ENCODE data around the gene INS.
A peak's percentile ranks its signal among the peaks of the same experiment; 100 is the strongest.
"Not testable (repeated sequence)": the region's sequence is repeated elsewhere in the genome, so short reads cannot be mapped to it uniquely, and the experiment has no call there.

INS gene

DNA sequence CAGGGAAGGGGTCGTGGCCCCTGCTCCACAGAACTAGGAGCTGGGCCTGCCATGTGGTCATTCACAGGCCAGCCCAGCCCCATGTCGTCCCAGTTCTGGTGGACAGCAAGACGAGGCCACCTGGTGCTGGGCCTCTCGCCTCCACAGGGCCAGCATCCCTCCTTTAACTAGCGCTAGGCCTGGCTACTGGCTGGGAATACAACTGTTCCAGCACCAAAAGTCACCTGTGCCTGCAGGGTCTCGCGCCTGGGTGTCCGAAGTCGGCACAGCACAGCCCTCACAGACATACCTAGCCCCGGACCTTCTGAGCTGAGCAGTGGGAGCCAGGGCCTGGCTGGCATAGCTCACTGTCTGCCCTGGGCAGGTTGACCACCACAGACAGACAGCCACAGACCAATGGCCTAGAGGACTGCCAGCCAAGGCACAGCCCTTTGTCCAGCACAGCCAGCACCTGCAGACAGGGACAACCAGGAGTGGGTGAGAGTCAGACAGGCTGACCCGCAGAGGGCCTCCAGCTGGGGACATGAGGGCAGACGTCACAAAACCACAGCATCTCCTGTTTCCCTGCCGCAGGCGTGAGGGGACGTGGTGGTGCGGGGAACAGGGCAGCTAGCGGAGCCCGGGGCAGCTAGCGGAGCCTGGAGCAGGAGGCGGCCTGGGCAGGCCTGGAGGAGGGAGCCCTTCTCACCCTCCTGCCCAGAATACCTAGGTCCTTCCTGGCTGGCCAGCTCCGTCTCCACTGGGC lies 37.8 kb upstream of the INS start:
- DNase-seq = no peak

DNA sequence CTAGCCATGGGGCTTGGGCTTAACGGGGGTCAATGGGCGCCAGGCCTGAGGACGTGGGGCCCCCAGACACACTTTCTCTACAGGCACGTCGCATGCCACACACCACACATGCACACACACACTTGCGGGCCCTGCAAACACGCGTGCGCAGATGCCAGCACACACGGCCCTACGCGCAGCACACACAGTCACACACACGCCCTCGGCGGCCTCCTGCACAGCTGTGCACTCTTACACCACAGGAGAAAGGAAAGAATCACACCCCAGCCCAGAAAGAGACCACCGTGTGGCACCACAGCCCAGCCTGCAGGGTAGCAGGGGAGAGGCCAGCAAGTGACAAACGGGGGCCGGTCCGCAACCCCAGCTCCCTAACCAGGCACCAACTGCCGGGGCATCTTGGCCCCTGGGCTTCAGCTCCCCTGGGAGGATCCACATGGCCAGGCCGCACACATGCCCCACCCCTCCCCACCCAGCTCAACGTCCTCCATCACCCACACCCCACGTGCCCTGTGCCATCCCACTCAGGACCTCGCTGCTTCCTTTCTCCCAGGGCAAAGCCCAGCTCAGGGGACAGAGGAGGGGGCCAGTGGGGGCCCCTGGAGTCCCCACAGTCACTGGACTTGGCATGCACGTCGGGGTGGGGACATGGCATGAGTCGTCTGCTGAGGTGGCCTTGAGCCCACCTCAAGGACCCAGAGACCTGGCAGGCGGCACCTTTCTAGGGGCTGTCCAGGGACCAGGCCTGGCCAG lies 36.9 kb upstream of the INS start:
- DNase-seq = no peak

DNA sequence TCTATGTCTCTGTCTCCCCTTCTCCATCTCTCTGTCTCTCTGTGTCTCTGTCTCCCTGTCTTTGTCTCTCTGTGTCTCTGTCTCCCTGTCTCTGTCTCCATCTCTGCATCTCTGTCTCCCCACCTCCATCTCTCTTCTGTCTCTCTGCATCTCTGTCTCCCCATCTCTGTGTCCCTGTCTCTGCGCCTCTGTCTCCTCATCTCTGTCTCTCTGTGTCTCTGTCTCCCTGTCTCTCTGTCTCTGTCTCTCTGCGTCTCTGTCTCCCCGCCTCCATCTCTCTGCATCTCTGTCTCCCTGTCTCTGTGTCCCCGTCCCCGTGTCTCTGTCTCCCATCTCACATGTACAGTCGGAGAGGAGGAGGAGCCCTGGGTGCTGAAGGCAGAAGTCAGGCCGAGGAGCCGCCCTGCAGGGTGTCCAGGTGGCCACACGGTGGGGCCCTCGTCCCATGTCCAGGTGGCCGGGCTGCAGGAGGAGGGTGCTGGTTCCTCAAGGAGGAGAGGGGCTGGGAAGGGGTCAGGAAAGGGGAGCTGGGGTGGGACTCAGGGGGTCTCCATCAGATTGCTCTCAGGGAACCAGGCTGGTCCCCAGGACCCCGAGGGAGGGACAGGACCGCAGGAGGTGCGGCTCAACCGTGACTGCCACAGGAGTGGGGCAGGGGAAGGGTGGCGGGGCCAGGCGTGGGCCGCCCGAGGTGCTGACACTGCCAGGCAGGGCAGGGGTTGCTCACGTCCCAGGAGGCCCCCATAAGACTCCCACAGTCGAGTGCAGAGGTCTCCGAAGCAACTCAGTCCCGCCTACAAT lies 36.2 kb upstream of the INS start:
- peak; percentile 84 for DNase-seq

DNA sequence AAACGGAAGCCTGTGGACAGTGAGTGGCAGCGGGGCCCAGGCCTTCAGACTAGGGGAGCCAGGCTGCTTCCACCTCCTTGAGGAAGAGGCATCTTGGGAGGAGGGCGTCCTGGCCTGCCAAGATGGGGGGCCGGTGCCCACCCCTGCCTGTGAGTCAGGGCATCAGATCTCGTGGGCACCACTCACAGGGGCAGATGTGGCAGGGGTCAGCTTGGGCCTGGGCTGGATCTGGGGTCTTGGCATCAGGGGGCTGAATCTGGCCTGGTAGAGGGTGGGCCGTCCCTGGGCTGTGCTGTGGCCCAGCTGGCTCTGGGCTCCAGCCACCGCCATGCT lies 34.7 kb upstream of the INS start:
- DNase-seq = no peak

DNA sequence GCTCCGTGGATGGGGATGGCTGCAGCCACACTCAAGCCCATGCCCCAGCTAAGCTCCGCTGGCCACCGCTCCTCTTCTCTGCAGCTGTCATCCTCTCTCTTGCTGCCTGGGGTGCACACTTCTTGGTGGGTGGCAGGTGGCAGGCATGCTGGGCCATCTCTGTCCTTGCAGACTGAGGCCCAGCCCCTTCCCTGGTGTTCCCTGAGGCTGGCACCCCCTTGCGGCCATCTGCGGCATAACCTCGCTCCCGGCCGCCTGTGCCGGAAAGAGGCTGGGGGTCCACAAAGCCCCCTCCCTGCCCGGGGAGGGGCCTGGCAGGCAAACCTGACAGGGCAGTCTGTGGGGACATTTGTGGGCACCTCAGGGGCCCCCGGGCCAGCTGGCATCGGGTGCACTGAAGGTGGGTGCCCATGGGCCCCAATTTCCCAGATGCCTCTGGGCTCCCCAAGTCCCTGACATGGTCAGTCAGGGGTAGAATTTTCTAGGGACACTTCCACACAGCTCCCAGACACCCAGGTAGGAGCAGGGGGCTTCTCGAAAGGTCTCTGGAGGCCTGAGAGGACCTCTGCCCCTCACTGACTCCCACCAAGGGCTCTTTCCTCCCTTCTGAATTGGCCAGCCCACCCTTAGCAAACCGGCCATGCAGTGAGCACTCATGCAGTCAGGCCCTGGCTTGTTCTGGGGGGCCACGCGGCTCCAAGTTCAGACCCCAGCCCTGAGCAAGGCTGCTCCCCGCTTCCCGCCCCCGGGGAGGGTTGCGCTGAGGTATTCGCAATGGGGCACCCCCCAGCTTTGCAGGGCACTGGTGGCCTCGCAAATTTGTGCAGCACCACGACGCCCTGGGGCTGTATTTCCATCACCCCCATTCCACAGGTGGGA lies 34.1 kb upstream of the INS start:
- DNase-seq = peak; percentile 71

DNA sequence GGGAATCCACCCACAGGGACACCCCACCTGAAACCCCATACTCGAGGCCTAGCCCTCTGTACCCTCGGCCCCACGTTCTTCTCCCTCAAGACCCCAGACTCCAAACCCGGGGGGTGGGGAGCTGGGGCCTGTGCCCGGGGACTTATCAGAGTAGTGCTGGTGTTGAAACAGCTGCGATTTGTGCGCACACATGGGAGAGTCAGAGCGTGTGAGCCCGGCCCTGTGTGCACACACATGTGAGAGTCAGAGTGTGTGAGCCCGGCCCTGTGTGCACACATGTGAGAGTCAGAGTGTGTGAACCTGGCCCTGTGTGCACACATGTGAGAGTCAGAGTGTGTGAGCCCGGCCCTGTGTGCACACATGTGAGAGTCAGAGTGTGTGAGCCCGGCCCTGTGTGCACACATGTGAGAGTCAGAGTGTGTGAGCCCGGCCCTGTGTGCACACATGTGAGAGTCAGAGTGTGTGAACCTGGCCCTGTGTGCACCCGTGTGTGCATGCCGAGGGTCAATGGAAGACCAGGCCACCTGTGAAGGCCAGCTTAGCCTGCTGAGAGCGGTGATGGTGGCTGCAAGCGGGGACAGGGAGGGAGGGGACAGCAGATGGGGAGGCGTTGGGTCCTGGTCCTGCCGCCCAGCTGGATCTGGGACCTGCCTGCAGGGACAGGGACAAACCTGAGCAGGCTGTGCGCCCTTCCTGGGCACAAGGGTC lies 33.0 kb upstream of the INS start:
- DNase-seq = not testable (repeated sequence)

DNA sequence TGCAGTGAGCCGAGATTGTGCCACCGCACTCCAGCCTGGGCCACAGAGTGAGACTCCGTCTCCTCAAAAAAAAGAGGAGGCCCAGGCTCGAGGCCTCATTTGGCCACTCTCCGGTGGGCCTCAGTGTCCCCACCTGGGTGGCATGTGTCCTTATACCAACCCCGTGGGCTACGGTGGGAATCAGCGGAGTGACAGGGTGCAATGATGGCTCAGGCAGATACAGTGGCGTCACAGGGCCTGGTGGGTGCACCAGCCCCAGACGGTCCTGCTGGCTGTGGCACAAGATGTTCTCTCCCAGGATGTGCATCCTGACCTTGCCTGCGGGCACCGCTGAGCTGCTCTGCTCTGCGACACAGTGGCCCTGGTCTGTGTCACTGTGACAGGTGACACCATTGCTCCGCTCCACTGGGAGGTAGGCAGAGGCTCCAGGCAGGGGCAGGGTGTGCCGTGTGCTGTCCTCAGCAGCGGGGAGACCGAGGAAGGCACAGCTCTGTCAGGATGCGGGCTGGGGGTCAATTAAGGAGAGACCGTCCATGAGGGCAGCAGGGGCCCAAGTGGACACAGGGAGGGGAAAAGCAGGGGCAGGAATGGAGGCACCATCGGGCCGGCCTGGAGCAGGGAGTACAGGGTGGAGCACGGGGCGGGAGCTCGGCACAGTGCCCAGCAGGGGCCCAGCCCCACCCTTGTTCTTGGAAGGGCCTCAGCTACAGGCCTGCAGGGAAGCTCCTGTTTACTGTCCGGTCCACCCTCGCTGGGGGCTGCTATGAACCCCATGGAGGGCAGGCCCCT lies 32.3 kb upstream of the INS start:
- DNase-seq = no peak

DNA sequence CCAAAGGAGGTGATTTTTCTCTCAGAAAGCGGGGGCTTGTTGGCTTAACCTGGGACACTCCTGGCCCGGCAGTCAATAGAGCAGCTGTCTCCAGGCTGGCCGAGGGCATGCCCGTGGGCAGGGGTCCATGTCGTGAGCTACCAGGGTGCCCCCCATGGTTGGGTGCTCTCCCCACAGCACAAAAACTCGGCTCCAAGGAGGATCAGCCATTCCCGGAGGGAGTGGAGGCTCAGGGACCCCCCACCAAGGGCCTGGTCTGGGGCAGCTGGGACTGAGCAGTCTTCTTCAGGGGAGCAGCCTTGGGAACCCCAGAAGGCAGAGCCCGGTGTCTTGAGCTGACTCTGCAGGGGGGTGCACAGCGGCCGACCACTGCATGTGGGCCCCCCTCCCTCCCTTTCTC lies 31.4 kb upstream of the INS start:
- DNase-seq = no peak

DNA sequence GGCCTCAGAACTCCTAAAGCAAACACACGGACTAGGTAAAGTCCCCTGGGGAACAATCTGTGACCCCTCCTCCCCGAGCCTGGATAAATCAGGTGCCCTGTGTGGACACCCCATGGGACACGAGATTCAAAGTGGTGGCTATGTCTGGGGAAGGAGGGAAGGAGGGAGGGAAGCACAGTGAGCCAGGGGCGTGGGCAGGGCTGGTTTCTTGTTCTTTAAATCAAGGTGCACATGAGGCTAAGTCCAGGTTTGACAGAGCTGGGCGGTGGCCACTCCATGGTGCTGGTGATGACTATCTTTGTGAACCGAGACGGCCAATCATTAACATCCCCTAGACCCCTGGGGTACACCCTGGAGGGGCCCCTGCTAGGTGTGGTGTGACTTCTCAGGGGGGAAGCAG lies 30.9 kb upstream of the INS start:
- no peak for DNase-seq

DNA sequence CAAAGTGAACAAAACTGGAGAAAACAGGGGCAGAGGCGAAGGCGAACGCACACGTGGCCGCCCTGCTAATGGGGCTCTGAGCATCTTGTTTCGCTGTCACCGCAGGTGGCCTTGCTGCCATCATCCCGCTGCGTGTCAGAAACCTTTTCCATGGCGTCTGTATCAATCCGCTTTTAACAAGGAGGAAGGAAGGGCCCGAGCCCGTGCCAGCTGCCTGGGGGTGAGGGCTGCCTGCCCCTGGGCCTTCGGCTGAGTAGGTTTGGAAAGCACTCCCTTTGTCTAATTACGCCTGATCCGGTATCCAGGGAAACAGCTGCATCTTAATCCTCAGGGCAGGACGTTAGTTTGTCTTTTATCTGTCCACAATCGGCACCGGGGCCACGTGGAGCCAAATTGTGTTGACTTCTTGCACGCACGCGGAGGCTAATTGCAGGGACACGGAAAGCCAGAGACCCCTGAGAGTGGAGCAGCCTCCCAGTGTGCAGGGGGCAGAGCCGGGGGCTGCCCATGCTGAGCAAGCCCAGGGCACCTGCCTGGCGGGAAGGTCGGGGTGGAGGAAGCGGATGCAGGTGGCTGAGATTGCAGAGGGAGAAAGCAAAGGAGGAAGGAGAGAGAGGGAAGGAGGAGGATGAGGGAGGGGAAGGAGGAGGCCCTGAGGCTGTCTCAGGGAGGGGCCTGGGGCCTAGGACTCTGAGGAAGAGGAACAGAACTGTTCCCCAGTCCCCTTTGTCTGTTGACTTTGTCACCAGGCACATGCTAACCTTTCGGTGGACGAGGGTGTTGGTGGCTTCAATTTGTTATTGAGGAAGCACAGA lies 29.9 kb upstream of the INS start:
- DNase-seq = no peak

DNA sequence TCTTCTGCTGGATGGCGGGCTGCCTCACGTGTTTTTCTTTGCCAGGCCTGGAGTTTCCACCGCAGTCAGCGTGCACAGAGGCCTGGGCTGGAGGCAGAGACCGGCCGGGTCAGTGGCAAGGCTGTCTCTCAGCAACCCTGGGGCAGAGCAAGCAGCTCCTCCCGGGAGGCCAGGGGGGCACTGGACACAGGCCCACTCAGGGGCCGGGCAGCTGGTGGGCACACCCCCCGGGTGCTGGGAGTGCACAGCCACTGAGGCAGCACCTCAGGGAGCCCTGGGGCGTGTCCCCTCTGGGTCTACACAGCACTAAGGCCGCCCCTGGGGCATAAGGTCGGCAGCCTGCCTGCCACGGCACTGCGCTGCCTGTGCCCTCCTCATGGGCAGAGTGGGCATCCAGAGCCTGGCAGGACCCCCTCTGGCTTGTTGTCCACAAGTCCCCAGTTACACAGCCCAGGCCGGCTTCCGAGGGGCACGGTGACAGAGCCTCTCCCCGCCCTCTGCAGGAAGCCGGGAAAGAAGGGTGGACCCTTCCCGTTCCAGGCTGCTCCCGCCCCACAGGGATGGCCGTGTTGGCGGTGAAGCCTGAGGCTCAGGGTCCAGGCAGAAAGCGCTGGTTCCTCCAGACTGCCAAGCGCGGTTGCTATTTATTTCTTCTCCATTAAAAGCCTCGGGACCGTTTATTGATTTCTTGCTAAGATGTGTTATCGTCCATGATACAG lies 29.1 kb upstream of the INS start:
- DNase-seq = no peak

DNA sequence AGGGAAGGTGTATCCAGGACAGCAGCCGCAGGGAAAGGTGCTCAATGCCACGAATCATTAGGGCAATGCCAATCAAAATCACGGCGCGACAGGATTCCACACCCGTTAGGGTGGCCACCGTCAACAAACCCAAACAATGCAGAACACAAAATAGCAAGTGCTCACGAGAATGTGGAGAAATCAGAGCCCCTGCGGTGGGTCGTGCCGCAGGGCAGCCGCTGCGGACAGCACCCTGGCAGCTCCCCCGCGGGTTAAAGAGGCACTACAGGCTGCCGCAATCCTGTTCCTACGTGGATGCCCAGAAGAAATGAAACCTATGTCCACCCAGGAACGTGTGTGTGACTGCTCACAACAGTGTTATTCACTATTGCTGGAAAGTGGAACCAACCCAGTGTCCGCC lies 27.7 kb upstream of the INS start:
- DNase-seq = no peak

DNA sequence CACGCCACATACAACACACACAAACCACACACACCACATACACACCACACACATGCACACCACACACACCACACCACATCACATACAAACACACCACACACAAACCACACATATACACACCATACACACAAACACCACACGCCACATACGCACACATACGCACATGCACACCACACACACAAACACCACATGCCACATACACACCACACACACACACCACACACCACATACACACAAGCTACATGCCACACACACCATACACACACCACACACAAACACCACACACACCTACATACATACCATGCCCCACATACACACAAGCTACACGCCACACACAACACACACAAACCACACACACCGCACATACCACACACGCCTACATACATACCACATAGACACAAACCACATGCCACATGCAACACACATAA lies 26.3 kb upstream of the INS start:
- DNase-seq = no peak

DNA sequence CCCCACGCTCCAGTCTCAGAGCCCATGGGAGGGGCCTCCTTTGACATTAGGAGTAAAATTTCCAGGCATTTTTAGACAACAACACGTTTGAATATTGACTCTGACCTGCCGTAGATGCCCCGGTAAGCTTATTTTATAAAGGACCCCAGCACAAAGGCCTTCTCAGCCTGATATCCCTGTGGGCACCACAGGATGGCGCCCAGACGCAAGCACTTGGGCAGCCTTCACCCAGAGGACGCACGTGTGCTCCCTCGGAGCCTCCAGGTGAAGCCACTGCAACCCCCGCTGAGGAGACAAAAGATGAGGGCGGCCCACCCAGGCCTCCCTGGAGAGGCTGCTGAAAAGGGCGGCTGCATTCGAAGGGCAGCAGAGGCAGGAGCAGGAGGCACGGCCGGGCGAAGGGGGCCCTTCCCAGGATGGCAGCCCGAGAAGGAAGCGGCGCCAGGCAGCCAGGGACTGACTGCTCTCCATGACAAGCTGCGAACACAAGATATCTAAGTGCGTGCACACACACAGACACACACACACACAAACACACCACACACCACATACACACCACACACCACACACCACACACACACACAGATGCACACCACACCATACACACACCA lies 25.8 kb upstream of the INS start:
- DNase-seq = peak; percentile 68

DNA sequence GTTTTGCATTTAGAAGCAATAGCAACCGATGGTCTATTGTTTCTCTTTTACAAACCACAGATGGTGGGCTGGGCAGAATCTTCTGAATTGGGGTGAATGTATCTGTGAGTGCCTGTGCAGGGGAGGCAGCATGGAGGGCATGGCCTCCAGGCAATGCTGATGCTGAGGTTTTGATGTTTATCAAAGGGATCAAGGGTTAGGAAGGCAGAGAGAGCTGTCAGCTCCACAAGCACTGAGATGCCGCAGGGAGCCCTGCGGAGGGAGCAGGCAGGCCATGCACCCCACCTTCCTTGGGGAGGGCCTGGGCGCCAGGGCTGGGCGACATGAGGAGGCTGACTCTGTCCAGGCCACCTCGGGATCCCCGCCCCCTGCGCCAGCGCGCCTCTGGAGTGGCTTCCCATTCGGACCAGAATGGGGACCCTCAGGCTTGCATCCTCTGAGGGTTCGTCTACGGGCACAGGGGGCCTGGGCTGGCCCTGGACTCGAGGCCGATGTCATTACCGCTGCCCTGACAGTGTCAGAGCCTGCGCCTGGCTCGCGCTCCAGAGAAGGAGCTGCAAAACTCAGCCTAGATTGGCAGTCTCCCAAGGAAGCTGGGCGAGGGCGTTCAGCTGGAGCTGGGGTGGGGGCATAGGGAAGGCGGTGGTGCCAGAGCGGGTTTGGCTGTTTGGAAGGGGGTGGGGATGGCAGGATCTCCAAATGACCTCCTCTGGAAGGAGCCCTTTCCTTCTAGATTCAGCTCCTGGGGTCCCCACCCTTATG lies 24.5 kb upstream of the INS start:
- DNase-seq = no peak

DNA sequence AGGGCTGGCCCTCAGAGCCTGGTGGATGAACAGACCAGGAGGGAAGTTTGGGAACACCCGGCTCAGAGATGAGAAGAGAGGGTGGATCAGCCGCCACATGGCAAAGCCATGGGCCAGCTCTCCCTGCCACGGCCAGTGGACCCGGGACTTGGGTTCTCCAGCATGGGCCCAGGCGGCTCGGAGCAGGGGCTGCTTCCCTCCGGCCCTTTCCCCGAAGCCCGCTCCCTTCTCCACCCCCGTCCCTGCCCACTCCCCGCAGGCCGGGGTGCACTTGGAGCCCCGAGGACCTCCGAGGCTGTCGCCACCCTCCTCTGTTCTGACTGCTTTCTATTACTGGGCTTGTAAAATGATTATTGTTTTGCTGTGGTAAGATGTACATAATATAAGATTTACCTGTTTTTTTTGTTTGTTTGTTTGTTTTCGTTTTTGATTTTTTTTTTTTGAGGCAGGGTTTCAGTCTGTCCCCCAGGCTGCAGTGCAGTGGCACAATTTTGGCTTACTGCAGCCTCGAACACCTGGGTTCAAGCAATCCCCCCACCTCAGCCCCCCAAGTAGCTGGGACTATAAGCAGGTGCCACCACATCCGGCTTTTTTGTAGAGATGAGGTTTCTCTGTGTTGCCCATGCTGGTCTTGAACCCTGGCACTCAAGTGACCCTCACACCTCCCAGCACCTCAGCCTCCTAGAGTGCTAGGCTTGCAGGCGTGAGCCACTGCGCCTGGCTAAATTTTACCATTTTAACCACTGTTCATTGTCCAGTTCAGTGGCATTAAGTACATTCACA lies 21.9 kb upstream of the INS start:
- no peak for DNase-seq

DNA sequence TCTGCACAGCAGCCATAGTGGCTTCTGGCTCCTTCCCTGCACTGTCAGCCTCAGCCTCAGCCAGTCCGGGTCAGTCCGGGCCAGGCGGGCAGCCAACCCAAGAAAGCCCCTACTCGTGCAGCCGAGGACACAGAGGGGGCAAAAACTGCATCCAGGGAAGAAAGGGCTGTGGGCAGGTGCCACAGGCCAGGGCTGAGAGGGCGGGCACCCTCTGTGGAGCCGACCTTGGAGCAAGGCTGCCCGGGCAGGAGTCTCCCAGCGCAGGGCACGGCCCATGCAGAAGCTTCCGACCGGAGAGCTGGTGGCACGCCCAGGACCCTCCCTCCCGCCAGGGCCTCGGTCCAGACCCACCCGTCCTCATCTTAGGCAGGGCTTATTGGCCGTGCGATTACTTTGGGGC lies 21.1 kb upstream of the INS start:
- DNase-seq = no peak

Data from activated CD4-positive, alpha-beta T cell treated with anti-CD3 and anti-CD28 coated beads for 48 hours (primary cell).